Measurements from ENCODE around the gene BIRC3. TPM values are rescaled to one million over a fixed set of nuclear protein-coding genes. Genes with fewer than 3 reads are reported as not detected.
"Not testable (repeated sequence)": the region's sequence is repeated elsewhere in the genome, so short reads cannot be mapped to it uniquely, and the experiment has no call there.

Gene BIRC3
- polyA plus RNA-seq, 1 donor, result 5.7 TPM

DNA sequence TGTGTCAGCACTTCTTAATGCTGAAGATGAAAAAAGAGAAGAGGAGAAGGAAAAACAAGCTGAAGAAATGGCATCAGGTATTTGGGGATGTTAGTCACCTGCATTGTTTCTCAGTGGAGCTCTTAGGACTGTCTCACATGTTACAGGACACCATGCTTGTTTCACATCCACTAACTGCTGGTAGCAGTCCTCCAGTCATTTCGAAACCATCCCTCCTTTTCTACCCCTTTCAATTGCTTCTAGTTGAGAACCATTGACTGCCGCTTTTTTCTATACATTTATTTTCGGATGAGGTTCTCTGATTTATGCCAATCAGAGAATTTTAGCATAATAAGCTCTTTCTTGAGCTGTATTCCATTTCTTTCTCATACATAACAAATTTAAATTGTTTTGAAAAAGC, 51.2 kb downstream of the BIRC3 start:
- 97% methylated on average over 3 of the region's 3 CpGs for WGBS (ENCODE audit: insufficient coverage, low lambda C conversion rate)
- Histone ChIP-seq H3K27me3 (ENCODE audit: control insufficient read depth, insufficient read depth, low read length) (no peaks in the 10 kb centered on the region), H3K9me3 (ENCODE audit: control insufficient read depth, low read depth, low read length) (no peaks in the 10 kb centered on the region), H3K36me3 (ENCODE audit: control insufficient read depth, insufficient read depth, low read length) (peaks cover 41% of the 10 kb centered on the region), H3K4me1 (ENCODE audit: control insufficient read depth, insufficient read depth, low read length) (no peaks in the 10 kb centered on the region), H3K27ac (ENCODE audit: low read length) (no peak overlapping the region), H3K4me3 (ENCODE audit: low read length) (no peak overlapping the region)
- DNase-seq, result no peak

- WGBS (ENCODE audit: insufficient coverage, low lambda C conversion rate), result no CpG with 5 or more reads among the region's 31 CpGs
- DNase-seq; H3K4me3 ChIP-seq (ENCODE audit: low read length): not testable (repeated sequence)
These were observed 57.5 kb downstream of the BIRC3 start for GRCh38 chr11:102374633-102375424.

DNA sequence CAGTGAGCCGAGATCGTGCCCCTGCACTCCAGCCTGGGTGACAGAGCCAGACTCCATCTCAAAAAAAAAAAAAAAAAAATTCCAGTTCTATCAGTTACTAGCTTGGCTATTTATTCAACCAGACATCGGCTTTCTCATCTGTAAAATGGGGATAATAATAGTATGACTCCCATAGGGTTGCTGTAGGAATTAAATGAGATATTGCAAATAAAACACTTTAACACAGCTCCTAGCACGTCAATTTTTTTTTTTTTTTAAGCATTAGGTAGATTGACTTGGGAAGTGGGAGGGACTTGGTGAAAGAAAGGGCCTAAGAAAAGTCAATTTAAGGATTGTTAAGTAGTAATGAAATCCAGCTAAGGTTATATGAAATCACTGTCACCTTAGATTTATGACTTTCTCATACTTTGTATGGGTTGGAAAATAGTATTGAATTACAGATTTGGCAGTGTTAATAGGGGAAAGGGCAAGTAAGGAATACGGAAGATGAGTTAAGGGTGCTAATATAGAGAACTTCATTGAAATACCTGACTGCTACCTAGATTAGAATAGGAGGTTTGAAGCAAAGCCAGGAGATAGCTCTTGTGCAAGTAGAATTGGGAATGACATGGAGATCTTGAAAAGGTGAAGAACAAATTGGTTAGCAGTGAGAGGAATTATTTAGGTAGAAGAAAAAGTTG, 58.6 kb downstream of the BIRC3 start:
- DNase-seq, result no peak
- Histone ChIP-seq H3K4me3 (ENCODE audit: low read length) (no peak overlapping the region), H3K36me3 (ENCODE audit: control insufficient read depth, insufficient read depth, low read length) (peaks cover 34% of the 10 kb centered on the region), H3K4me1 (ENCODE audit: control insufficient read depth, insufficient read depth, low read length) (no peaks in the 10 kb centered on the region), H3K27me3 (ENCODE audit: control insufficient read depth, insufficient read depth, low read length) (no peaks in the 10 kb centered on the region), H3K9me3 (ENCODE audit: control insufficient read depth, low read depth, low read length) (no peaks in the 10 kb centered on the region), H3K27ac (ENCODE audit: low read length) (no peak overlapping the region)
- 89% methylated on average over 1 of the region's 5 CpGs for WGBS (ENCODE audit: insufficient coverage, low lambda C conversion rate)

More at GRCh38 chr11:102374633-102375424, 57.5 kb downstream of the BIRC3 start:
- H3K9me3 ChIP-seq (ENCODE audit: control insufficient read depth, low read depth, low read length); H3K4me1 ChIP-seq (ENCODE audit: control insufficient read depth, insufficient read depth, low read length); H3K27ac ChIP-seq (ENCODE audit: low read length); H3K27me3 ChIP-seq (ENCODE audit: control insufficient read depth, insufficient read depth, low read length): not testable (repeated sequence)
- peaks cover 30% of the 10 kb centered on the region for H3K36me3 ChIP-seq (ENCODE audit: control insufficient read depth, insufficient read depth, low read length)

DNA sequence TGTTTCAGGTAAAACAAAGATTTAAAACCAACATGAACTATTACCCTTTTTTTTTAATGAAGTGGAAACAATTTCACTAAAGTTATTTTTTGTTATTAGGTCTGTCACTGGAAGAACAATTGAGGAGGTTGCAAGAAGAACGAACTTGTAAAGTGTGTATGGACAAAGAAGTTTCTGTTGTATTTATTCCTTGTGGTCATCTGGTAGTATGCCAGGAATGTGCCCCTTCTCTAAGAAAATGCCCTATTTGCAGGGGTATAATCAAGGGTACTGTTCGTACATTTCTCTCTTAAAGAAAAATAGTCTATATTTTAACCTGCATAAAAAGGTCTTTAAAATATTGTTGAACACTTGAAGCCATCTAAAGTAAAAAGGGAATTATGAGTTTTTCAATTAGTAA, 60.6 kb downstream of the BIRC3 start:
- Histone ChIP-seq H3K36me3 (ENCODE audit: control insufficient read depth, insufficient read depth, low read length) (peaks cover 39% of the 10 kb centered on the region), H3K4me1 (ENCODE audit: control insufficient read depth, insufficient read depth, low read length) (no peaks in the 10 kb centered on the region), H3K9me3 (ENCODE audit: control insufficient read depth, low read depth, low read length) (no peaks in the 10 kb centered on the region), H3K4me3 (ENCODE audit: low read length) (no peak overlapping the region), H3K27me3 (ENCODE audit: control insufficient read depth, insufficient read depth, low read length) (no peaks in the 10 kb centered on the region), H3K27ac (ENCODE audit: low read length) (no peak overlapping the region)
- DNase-seq, result no peak
- no CpG with 5 or more reads among the region's 2 CpGs for WGBS (ENCODE audit: insufficient coverage, low lambda C conversion rate)

GRCh38 chr11:102378818-102379217, 61.5 kb downstream of the BIRC3 start:
- peaks cover 39% of the 10 kb centered on the region for H3K36me3 ChIP-seq (ENCODE audit: control insufficient read depth, insufficient read depth, low read length)

DNA sequence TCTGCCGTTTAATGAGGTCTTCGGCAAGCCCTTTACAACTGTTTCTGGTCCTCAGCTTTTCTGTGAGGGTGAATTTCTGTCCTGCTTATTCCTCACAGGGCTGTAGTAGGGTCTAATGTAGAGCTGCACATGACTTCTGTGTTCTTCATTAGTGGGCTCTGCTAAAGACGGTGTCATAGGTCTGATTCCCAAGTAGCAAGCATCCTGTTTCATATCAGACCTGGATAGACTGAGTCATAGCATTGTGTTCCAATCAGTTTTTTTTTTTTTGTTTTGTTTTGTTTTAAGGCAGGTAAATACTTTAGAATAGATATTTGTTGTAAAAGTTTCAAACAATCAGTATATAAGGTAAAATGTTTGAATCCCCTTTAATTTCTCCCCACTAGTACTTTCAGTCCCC, 65.1 kb downstream of the BIRC3 start:
- Histone ChIP-seq H3K4me3 (ENCODE audit: low read length) (no peak overlapping the region), H3K36me3 (ENCODE audit: control insufficient read depth, insufficient read depth, low read length) (peaks cover 35% of the 10 kb centered on the region), H3K9me3 (ENCODE audit: control insufficient read depth, low read depth, low read length) (no peaks in the 10 kb centered on the region), H3K27me3 (ENCODE audit: control insufficient read depth, insufficient read depth, low read length) (no peaks in the 10 kb centered on the region), H3K27ac (ENCODE audit: low read length) (no peak overlapping the region), H3K4me1 (ENCODE audit: control insufficient read depth, insufficient read depth, low read length) (peaks cover 22% of the 10 kb centered on the region)
- no CpG with 5 or more reads among the region's 3 CpGs for WGBS (ENCODE audit: insufficient coverage, low lambda C conversion rate)
- no peak for DNase-seq

More at GRCh38 chr11:102378818-102379217, 61.5 kb downstream of the BIRC3 start:
- DNase-seq, result no peak
- H3K4me1 ChIP-seq (ENCODE audit: control insufficient read depth, insufficient read depth, low read length), result no peaks in the 10 kb centered on the region
- no peak overlapping the region for H3K4me3 ChIP-seq (ENCODE audit: low read length)
- no peaks in the 10 kb centered on the region for H3K27me3 ChIP-seq (ENCODE audit: control insufficient read depth, insufficient read depth, low read length)
- H3K9me3 ChIP-seq (ENCODE audit: control insufficient read depth, low read depth, low read length), result no peaks in the 10 kb centered on the region
- H3K27ac ChIP-seq (ENCODE audit: low read length), result no peak overlapping the region

DNA sequence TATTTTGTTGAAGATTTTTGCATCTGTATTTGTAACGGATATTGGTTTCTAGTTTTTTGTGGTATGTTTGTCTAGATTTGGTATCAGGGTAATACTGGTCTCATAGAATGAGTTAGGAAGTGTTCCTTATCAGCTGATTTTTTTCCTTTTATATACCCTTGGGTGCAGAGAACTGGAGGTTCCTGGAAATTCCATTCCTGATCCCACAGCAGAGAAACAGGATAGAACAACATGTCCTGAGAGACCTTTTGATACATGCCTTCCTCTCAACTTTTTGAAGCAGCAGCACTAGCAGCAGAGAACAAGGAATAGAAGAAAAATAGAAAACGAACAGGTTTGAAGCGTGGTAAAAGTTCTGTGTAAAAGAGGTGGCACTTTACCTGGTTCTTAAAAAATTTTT, 66.6 kb downstream of the BIRC3 start:
- Histone ChIP-seq H3K4me3 (ENCODE audit: low read length) (no peak overlapping the region), H3K9me3 (ENCODE audit: control insufficient read depth, low read depth, low read length) (no peaks in the 10 kb centered on the region), H3K27ac (ENCODE audit: low read length) (no peak overlapping the region), H3K36me3 (ENCODE audit: control insufficient read depth, insufficient read depth, low read length) (peaks cover 30% of the 10 kb centered on the region), H3K27me3 (ENCODE audit: control insufficient read depth, insufficient read depth, low read length) (no peaks in the 10 kb centered on the region), H3K4me1 (ENCODE audit: control insufficient read depth, insufficient read depth, low read length) (peaks cover 22% of the 10 kb centered on the region)
- 93% methylated on average over 2 of the region's 3 CpGs for WGBS (ENCODE audit: insufficient coverage, low lambda C conversion rate)
- DNase-seq, result peak in 1 of 2 donors; percentile 11

GRCh38 chr11:102384419-102385079, 67.3 kb downstream of the BIRC3 start:
- no peaks in the 10 kb centered on the region for H3K27me3 ChIP-seq (ENCODE audit: control insufficient read depth, insufficient read depth, low read length)
- H3K9me3 ChIP-seq (ENCODE audit: control insufficient read depth, low read depth, low read length), result no peaks in the 10 kb centered on the region
- peaks cover 28% of the 10 kb centered on the region for H3K36me3 ChIP-seq (ENCODE audit: control insufficient read depth, insufficient read depth, low read length)
- peak in 1 of 2 donors; percentile 43 for DNase-seq
- WGBS (ENCODE audit: insufficient coverage, low lambda C conversion rate), result no CpG with 5 or more reads among the region's 15 CpGs
- H3K4me1 ChIP-seq (ENCODE audit: control insufficient read depth, insufficient read depth, low read length), result peaks cover 22% of the 10 kb centered on the region
- H3K4me3 ChIP-seq (ENCODE audit: low read length), result no peak overlapping the region
- H3K27ac ChIP-seq (ENCODE audit: low read length), result peak overlapping the region; percentile 41

- no peaks in the 10 kb centered on the region for H3K9me3 ChIP-seq (ENCODE audit: control insufficient read depth, low read depth, low read length)
- DNase-seq, result peak in 1 of 2 donors; percentile 31
- no peak overlapping the region for H3K4me3 ChIP-seq (ENCODE audit: low read length)
- 29% methylated on average over 1 of the region's 5 CpGs for WGBS (ENCODE audit: insufficient coverage, low lambda C conversion rate)
- no peaks in the 10 kb centered on the region for H3K27me3 ChIP-seq (ENCODE audit: control insufficient read depth, insufficient read depth, low read length)
- peaks cover 23% of the 10 kb centered on the region for H3K36me3 ChIP-seq (ENCODE audit: control insufficient read depth, insufficient read depth, low read length)
- H3K27ac ChIP-seq (ENCODE audit: low read length), result peak overlapping the region; percentile 75
- peaks cover 22% of the 10 kb centered on the region for H3K4me1 ChIP-seq (ENCODE audit: control insufficient read depth, insufficient read depth, low read length)
These were observed 68.1 kb downstream of the BIRC3 start for GRCh38 chr11:102385085-102386007.

Data from large intestine (tissue), 3 donors.